Breast epithelium (tissue), 4 donors: ENCODE results near the gene ZNF845. TPM values are rescaled to one million over a fixed set of nuclear protein-coding genes. Genes with fewer than 3 reads are reported as not detected.
"Not testable (repeated sequence)": the region's sequence is repeated elsewhere in the genome, so short reads cannot be mapped to it uniquely, and the experiment has no call there.

Experiments used
- DNase-seq, 2 donors: peaks; one replicate each; pipeline ENCODE4 v3.0.0-alpha.2; 2019; ENCODE audit warnings: low spot score in 2 of 2
- H3K27ac ChIP-seq, 2 donors: fragments of 200-600 bp; sonication (generic) in 1 of 2; one replicate each; pipeline ENCODE4 v1.5.1; 2016 to 2019; ENCODE audit warnings: mild to moderate bottlenecking in 1 of 2
- H3K27me3 ChIP-seq, 2 donors: fragments of 200-600 bp; sonication (generic) in 1 of 2; one replicate each; pipeline versions ENCODE4 v1.5.1 to v1.6.0; 2017 to 2019; ENCODE audit warnings: control low read depth in 1 of 2, mild to moderate bottlenecking in 1 of 2
- H3K36me3 ChIP-seq: fragments of 200-600 bp; one replicate; pipeline ENCODE4 v1.5.1; 2019
- H3K4me1 ChIP-seq, 2 donors: fragments of 200-600 bp; sonication (generic); one replicate each; pipeline ENCODE4 v1.5.1; 2016 to 2019; ENCODE audit warnings: control low read depth in 1 of 2
- H3K4me3 ChIP-seq, 3 donors: fragments of 200-600 bp; sonication (generic); 1 replicate in 2 of 3; 2 replicates in 1 of 3; pipeline ENCODE4 v1.5.1; 2016 to 2019; ENCODE audit warnings: mild to moderate bottlenecking in 3 of 3, moderate library complexity in 2 of 3
- H3K9me3 ChIP-seq, 2 donors: fragments of 200-600 bp; sonication (generic) in 1 of 2; one replicate each; pipeline ENCODE4 v1.5.1; 2016 to 2019; ENCODE audit warnings: control low read depth in 1 of 2
- CTCF ChIP-seq, 3 donors: fragments of 450-650 bp; IDR thresholded peaks; one replicate each; pipeline ENCODE4 v1.5.1; 2016 to 2017; ENCODE audit warnings: antibody characterized with exemption in 3 of 3, mild to moderate bottlenecking in 3 of 3, moderate library complexity in 3 of 3
- POLR2A ChIP-seq: fragments of 450-650 bp; IDR thresholded peaks from one replicate; pipeline ENCODE4 v1.6.1; 2016; ENCODE audit warnings: antibody characterized with exemption, mild to moderate bottlenecking, moderate library complexity
- POLR2AphosphoS5 ChIP-seq, 3 donors: sonication (generic); formaldehyde crosslinking; IDR thresholded peaks; one replicate each; pipeline ENCODE4 v1.6.1; 2017; ENCODE audit warnings: antibody characterized with exemption in 3 of 3
- intact Hi-C: fragments of 100-400 bp; cut with DNase I; formaldehyde crosslinking; loops from one replicate; pipeline ENCODE4 v1.15.1; 2023; ENCODE audit warnings: low total_unique reads
- total RNA-seq, 3 donors: library from RNA; depleted of rRNA; stranded (reverse); fragments of >200 nt; gene quantifications; one replicate each; pipeline ENCODE4 v1.1.0, GENCODE V29; 2016

ZNF845 gene
- total RNA-seq, 3 donors from 2014 or later, result 6.6 to 12.4 (median 7.9) TPM

- no peaks in the 10 kb centered on the region for H3K36me3 ChIP-seq
- DNase-seq, result peak in 1 of 2 donors; percentile 34
- peak overlapping the region; percentile 62 to 81 (median 74) for H3K4me3 ChIP-seq
- H3K27ac ChIP-seq, result peak overlapping the region; percentile 54 to 57
- peaks cover 4 to 12% of the 10 kb centered on the region in 2 donors for H3K9me3 ChIP-seq
- H3K27me3 ChIP-seq, result peaks cover 0 to 3% of the 10 kb centered on the region in 2 donors
- H3K4me1 ChIP-seq, result no peaks in the 10 kb centered on the region
- TF ChIP-seq CTCF (IDR thresholded peaks at IDR 0.05) (no peak), POLR2A (no peak), POLR2AphosphoS5 (IDR thresholded peaks at IDR 0.05) (no peak)
- intact Hi-C loops, result no loop called here
Measured at GRCh38 chr19:53333066-53333462, 485 bp upstream of the ZNF845 start.

- intact Hi-C loops, H3K27ac ChIP-seq, H3K4me3 ChIP-seq, DNase-seq, H3K36me3 ChIP-seq, H3K27me3 ChIP-seq, H3K4me1 ChIP-seq: not testable (repeated sequence)
- peaks cover 75% of the 10 kb centered on the region in 2 donors for H3K9me3 ChIP-seq
Measured at GRCh38 chr19:53344403-53344802, 10.9 kb downstream of the ZNF845 start.

GRCh38 chr19:53355739-53356138 is 22.2 kb downstream of the ZNF845 start:
- H3K27me3 ChIP-seq, result no peaks in the 10 kb centered on the region
- H3K4me3 ChIP-seq, result no peak overlapping the region
- no peaks in the 10 kb centered on the region for H3K4me1 ChIP-seq
- peaks cover 5% of the 10 kb centered on the region for H3K36me3 ChIP-seq
- intact Hi-C loops, result no loop called here
- TF ChIP-seq POLR2A (no peak), POLR2AphosphoS5 (IDR thresholded peaks at IDR 0.05) (no peak), CTCF (IDR thresholded peaks at IDR 0.05) (no peak)
- no peak overlapping the region for H3K27ac ChIP-seq
- peaks cover 77 to 83% of the 10 kb centered on the region in 2 donors for H3K9me3 ChIP-seq
- no peak for DNase-seq

GRCh38 chr19:53357821-53358581 is 24.5 kb downstream of the ZNF845 start:
- intact Hi-C loops, result no loop called here
- TF ChIP-seq POLR2AphosphoS5 (IDR thresholded peaks at IDR 0.05) (no peak), CTCF (IDR thresholded peaks at IDR 0.05) (no peak), POLR2A (no peak)
- no peaks in the 10 kb centered on the region for H3K27me3 ChIP-seq
- DNase-seq, result no peak
- H3K4me1 ChIP-seq, result no peaks in the 10 kb centered on the region
- no peak overlapping the region for H3K4me3 ChIP-seq
- peaks cover 55 to 61% of the 10 kb centered on the region in 2 donors for H3K9me3 ChIP-seq
- H3K36me3 ChIP-seq, result no peaks in the 10 kb centered on the region
- no peak overlapping the region for H3K27ac ChIP-seq

- H3K4me1 ChIP-seq, DNase-seq, intact Hi-C loops, H3K36me3 ChIP-seq, H3K27me3 ChIP-seq, H3K27ac ChIP-seq, H3K4me3 ChIP-seq: not testable (repeated sequence)
- peaks cover 37 to 40% of the 10 kb centered on the region in 2 donors for H3K9me3 ChIP-seq
Measured at GRCh38 chr19:53360056-53360455, 26.5 kb downstream of the ZNF845 start.

GRCh38 chr19:53365134-53365898 is 31.8 kb downstream of the ZNF845 start, which contains the start of gene ZNF525:
ZNF525 (plus strand) TSS chr19:53365705; CDS start chr19:53372282, 6,577 bp downstream.
- Histone ChIP-seq H3K36me3 (no peaks in the 10 kb centered on the region), H3K4me1 (no peaks in the 10 kb centered on the region), H3K27ac (peak within 1 kb of the TSS; percentile 69 to 72), H3K4me3 (peak within 1 kb of the TSS; percentile 63 to 75 (median 75)), H3K9me3 (no peaks in the 10 kb centered on the region), H3K27me3 (no peaks in the 10 kb centered on the region)
- intact Hi-C loops, result no loop called here
- peak; percentile 91 to 96 for DNase-seq
- TF ChIP-seq CTCF (IDR thresholded peaks at IDR 0.05) (peak in 2 of 3 donors; percentile 22 to 30), POLR2AphosphoS5 (IDR thresholded peaks at IDR 0.05) (peak; percentile 48 to 67 (median 53)), POLR2A (no peak)
